Measurements from ENCODE around the gene HACD3. TPM values are rescaled to one million over a fixed set of nuclear protein-coding genes. Genes with fewer than 3 reads are reported as not detected.

Gene HACD3, protein sequence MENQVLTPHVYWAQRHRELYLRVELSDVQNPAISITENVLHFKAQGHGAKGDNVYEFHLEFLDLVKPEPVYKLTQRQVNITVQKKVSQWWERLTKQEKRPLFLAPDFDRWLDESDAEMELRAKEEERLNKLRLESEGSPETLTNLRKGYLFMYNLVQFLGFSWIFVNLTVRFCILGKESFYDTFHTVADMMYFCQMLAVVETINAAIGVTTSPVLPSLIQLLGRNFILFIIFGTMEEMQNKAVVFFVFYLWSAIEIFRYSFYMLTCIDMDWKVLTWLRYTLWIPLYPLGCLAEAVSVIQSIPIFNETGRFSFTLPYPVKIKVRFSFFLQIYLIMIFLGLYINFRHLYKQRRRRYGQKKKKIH
- total RNA-seq, result 45.8 and 46.0 TPM in 2 replicates

DNA sequence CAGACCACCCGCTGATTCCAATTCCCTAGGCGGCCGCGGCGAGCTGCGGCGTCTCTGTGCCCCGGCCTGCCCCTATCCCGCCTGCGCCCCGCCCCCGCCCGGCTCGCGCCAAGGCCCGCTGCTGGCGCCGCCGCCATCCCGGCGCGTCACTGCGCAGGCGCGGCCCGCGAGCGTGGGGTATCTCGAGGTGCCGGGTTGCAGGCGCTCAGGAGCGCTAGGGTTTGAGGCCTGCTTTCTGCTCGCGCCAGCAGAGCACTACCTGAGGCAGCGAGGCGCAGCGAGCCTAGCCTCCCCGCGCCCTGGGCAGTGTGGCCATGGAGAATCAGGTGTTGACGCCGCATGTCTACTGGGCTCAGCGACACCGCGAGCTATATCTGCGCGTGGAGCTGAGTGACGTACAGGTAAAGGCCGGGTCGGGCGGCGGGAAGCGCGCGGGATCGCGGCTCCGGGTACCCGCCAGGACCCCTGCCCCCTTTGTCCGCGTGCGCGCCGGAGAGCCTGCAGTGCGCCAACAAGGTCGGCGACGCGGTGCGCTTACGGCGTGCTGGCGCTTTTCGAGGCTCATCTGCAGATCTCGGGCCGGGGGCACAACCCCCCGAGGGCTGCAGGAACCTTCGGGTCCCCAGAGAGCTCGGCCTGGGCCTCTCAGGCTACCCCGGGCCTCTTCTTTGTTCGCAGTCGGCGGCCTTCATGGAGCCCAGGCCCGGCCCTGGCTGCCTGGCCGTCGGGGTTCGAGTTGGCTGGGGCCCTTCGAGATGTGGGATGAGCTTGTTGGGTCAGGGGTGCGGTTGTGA lies at the start of gene HACD3:
Gene HACD3 (plus strand): TSS at position 146 of the 794 bp plus-strand sequence. CDS start 169 bp downstream, at position 315.
- no peaks in the 10 kb centered on the region for H3K9me3 Mint-ChIP-seq
- peaks cover 39% of the 10 kb centered on the region for H3K4me1 Mint-ChIP-seq (ENCODE audit: low read depth)
- peaks cover 8% of the 10 kb centered on the region for H3K36me3 Mint-ChIP-seq (ENCODE audit: low read depth)
- peaks cover 2% of the 10 kb centered on the region for H3K27me3 Mint-ChIP-seq (ENCODE audit: insufficient read depth)
- intact Hi-C loops (cut with micrococcal nuclease), result loop anchor here (1.0 to 5.0 kb wide), 5 partner anchors 13 to 352 kb away; partner anchors contain the start of genes CLPX, DPP8 and INTS14
- peak within 1 kb of the TSS; percentile 83 for H3K27ac Mint-ChIP-seq
- DNase-seq (ENCODE audit: low spot score), result peak; percentile 86
- H3K4me3 Mint-ChIP-seq, result peak within 1 kb of the TSS; percentile 89

DNA sequence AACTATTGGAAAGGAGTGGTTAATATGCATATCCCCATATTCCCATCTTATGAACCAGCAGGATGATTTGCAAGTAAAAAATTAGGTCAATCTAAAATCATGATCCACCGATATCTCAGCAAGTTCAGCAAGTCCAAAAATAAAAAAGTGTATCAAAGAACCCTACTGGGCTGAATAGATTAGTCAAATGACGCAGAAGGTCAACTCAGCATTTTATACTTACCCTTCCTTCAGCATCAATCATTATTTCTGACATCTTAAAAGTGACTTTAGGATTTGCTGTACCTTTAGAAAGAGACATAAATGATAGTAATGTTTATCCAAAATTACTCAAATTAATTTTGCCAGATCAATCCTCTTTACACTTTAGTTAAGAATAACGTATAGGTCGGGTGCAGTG lies 45.4 kb upstream of the HACD3 start:
- H3K4me3 Mint-ChIP-seq, result no peak overlapping the region
- no peak overlapping the region for H3K27ac Mint-ChIP-seq
- DNase-seq (ENCODE audit: low spot score), result no peak
- intact Hi-C loops (cut with micrococcal nuclease), result no loop called here
- H3K36me3 Mint-ChIP-seq (ENCODE audit: low read depth), result peaks cover 31% of the 10 kb centered on the region
- no peaks in the 10 kb centered on the region for H3K9me3 Mint-ChIP-seq
- no peaks in the 10 kb centered on the region for H3K27me3 Mint-ChIP-seq (ENCODE audit: insufficient read depth)
- no peaks in the 10 kb centered on the region for H3K4me1 Mint-ChIP-seq (ENCODE audit: low read depth)

DNA sequence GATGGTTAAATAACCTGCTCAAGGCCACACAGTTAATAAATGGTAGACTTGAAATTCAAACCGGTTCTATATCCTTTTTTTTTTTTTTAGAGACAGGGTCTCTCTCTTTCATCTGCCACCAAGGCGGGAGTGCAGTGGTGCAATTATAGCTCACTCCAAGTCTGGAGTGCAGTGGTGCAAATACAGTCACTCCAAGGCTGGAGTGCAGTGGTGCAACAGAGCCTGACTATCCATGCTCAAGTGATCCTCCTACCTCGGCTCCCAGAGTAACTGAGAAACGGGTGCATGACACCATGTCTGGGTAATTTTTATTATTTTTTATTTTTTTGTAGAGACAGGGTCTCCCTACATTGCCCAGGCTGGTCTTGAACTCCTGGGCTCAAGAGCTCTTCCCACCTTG lies 36.2 kb upstream of the HACD3 start:
- Mint-ChIP-seq H3K9me3 (no peaks in the 10 kb centered on the region), H3K4me3 (no peak overlapping the region), H3K4me1 (ENCODE audit: low read depth) (no peaks in the 10 kb centered on the region), H3K36me3 (ENCODE audit: low read depth) (peaks cover 26% of the 10 kb centered on the region), H3K27ac (no peak overlapping the region), H3K27me3 (ENCODE audit: insufficient read depth) (no peaks in the 10 kb centered on the region)
- intact Hi-C loops (cut with micrococcal nuclease), result no loop called here
- DNase-seq (ENCODE audit: low spot score), result no peak

DNA sequence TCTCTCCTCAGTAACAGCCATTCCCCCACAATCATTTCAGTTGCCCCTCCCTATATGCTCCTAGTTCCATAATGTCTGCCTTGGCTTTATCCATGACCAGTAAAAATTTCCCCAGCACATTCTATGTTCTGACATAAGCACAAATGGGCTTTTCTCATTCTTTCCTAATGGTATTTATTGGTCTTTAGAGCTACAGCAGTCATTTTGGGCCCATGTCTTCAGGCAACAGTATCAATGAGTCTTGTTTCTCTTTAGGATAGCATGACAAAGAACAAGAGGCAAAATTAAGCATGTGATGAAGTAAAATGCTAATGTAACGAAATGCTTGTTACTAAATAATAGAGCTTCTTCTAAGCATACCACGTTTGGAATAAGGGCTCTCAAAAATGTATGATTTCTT lies 20.9 kb upstream of the HACD3 start:
- Mint-ChIP-seq H3K4me1 (ENCODE audit: low read depth) (peaks cover 22% of the 10 kb centered on the region), H3K27ac (peak overlapping the region; percentile 4), H3K27me3 (ENCODE audit: insufficient read depth) (no peaks in the 10 kb centered on the region), H3K9me3 (no peaks in the 10 kb centered on the region), H3K36me3 (ENCODE audit: low read depth) (peaks cover 26% of the 10 kb centered on the region), H3K4me3 (no peak overlapping the region)
- no peak for DNase-seq (ENCODE audit: low spot score)
- intact Hi-C loops (cut with micrococcal nuclease), result no loop called here

DNA sequence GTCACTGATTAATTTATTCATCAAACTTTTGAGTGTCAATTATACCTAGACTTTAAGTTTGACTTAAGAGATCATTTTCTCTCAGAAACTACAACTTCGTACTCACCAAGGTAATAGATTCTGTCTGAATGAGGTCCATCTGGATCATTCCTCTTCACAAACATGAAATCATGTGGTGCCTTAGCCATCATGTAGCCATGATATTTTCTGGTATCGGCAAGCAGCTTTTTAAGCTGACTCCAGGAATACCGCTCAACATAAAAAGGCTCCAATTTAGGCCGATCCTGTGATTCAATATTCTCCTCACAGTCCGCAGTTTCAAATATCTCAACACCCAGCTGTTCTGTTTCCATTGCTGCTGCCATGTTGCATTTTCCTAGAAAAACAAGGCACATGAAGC lies 18.1 kb upstream of the HACD3 start:
- no peak for DNase-seq (ENCODE audit: low spot score)
- H3K4me1 Mint-ChIP-seq (ENCODE audit: low read depth), result peaks cover 40% of the 10 kb centered on the region
- intact Hi-C loops (cut with micrococcal nuclease), result no loop called here

DNA sequence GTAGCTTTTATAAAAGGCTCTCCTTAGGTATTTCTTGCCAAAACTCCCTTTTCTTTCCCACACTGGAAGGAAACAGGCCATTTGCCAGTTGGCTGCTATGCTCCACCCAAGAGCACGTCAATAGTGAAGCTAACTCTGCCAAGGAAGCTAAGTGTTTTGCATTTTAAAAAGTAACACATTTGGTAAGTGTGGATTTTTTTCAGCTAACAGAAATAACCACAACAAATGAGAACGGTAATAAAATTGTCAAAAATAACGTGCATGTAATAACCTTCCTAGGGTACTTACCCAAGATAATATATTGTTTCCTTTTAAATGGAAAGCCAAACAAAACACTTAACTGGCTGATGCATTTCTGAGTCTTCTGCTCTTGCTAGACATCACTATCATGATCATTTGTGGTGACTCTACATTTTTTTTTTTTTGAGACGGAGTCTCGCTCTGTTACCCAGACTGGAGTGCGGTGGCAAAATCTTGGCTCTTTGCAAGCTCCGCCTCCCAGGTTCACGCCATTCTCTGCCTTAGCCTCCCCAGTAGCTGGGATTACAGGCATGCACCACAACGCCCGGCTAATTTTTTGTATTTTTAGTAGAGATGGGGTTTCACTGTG lies 17.4 kb upstream of the HACD3 start:
- Mint-ChIP-seq H3K9me3 (no peaks in the 10 kb centered on the region), H3K27ac (no peak overlapping the region), H3K36me3 (ENCODE audit: low read depth) (peaks cover 22% of the 10 kb centered on the region), H3K4me3 (no peak overlapping the region), H3K27me3 (ENCODE audit: insufficient read depth) (no peaks in the 10 kb centered on the region), H3K4me1 (ENCODE audit: low read depth) (peaks cover 40% of the 10 kb centered on the region)
- DNase-seq (ENCODE audit: low spot score), result no peak
- intact Hi-C loops (cut with micrococcal nuclease), result no loop called here

More for the DNA sequence above, 18.1 kb upstream of the HACD3 start:
- no peaks in the 10 kb centered on the region for H3K27me3 Mint-ChIP-seq (ENCODE audit: insufficient read depth)
- H3K27ac Mint-ChIP-seq, result no peak overlapping the region
- H3K36me3 Mint-ChIP-seq (ENCODE audit: low read depth), result peaks cover 23% of the 10 kb centered on the region
- H3K4me3 Mint-ChIP-seq, result no peak overlapping the region
- H3K9me3 Mint-ChIP-seq, result no peaks in the 10 kb centered on the region

DNA sequence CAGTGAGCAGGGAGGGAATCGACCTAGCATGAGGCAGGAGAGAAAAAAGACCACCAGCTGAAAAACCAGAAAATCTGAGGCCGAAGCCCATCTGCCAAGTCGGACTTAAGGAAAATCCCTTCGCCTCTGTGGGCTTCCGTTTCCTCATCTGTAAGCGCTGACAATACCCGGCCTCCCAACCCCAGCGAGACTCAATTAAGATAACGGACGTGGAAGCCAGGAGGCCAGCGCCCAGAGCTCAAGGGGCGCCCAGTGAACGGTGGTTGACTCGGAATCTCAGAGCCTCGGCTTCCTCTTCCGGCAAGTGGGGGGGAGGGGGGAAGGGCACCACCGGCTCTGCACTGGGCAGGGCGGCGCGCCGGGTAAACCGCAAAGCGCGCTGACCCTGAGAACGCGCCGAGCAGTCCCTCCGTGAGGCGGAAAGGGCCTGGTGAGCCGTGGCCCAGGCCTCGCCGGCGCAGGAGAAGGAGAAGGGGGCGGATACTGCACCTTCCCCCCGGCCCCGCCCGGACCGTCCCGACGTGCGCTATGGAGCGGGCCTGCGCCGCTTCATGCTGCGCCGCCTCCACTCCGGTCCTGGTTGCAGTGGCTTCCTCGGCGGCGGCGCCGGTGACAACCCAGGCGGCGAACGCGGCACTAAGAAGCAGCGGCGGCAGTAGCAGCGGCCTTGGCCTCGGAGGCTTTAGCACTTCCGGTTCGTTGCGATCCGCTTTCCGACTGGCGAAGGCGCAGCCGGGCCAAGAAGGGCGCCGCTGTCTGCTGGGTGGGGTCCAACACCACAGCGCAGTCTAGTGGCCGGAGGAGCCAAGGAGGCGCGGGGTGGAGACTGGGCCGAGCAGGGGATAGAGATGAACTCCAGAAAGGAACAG lies 13.0 kb upstream of the HACD3 start, which contains the start of gene DPP8:
Gene DPP8 (minus strand): TSS at position 693 of the 869 bp plus-strand sequence. CDS start 5,136 bp downstream, outside the sequence.
- intact Hi-C loops (cut with micrococcal nuclease), result loop anchor here (1.0 to 2.0 kb wide), 5 partner anchors 13 to 840 kb away; partner anchors contain the start of genes CLPX, HACD3, INTS14 and RAB11A
- peak within 1 kb of the TSS; percentile 90 for H3K27ac Mint-ChIP-seq
- H3K27me3 Mint-ChIP-seq (ENCODE audit: insufficient read depth), result no peaks in the 10 kb centered on the region
- H3K36me3 Mint-ChIP-seq (ENCODE audit: low read depth), result peaks cover 9% of the 10 kb centered on the region
- H3K9me3 Mint-ChIP-seq, result no peaks in the 10 kb centered on the region
- H3K4me1 Mint-ChIP-seq (ENCODE audit: low read depth), result peaks cover 32% of the 10 kb centered on the region
- peak within 1 kb of the TSS; percentile 90 for H3K4me3 Mint-ChIP-seq
- DNase-seq (ENCODE audit: low spot score), result peak; percentile 92

DNA sequence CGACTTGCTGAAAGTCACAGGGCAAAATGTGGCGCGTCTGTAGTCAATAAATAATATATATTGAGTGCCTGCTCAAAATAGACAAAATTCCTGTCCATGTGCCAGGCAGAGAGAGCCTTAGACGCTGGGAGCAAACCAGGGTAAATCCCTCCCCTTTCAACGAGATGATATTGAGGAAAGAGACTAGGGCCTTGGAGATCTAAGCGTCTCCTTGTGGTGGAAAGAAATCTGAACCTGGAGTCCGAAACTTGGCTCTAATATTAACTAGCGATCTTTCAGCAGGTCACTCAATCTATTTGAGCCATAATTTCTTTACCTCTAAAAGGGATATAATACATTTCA lies 12.4 kb upstream of the HACD3 start:
- H3K4me3 Mint-ChIP-seq, result peak overlapping the region; percentile 90
- no peaks in the 10 kb centered on the region for H3K27me3 Mint-ChIP-seq (ENCODE audit: insufficient read depth)
- H3K4me1 Mint-ChIP-seq (ENCODE audit: low read depth), result peaks cover 26% of the 10 kb centered on the region
- H3K36me3 Mint-ChIP-seq (ENCODE audit: low read depth), result peaks cover 7% of the 10 kb centered on the region
- no peak for DNase-seq (ENCODE audit: low spot score)
- H3K9me3 Mint-ChIP-seq, result no peaks in the 10 kb centered on the region
- intact Hi-C loops (cut with micrococcal nuclease), result loop anchor here (1.0 to 2.0 kb wide), 5 partner anchors 12 to 839 kb away; partner anchors contain the start of genes CLPX, HACD3, INTS14 and RAB11A
- H3K27ac Mint-ChIP-seq, result peak overlapping the region; percentile 90

DNA sequence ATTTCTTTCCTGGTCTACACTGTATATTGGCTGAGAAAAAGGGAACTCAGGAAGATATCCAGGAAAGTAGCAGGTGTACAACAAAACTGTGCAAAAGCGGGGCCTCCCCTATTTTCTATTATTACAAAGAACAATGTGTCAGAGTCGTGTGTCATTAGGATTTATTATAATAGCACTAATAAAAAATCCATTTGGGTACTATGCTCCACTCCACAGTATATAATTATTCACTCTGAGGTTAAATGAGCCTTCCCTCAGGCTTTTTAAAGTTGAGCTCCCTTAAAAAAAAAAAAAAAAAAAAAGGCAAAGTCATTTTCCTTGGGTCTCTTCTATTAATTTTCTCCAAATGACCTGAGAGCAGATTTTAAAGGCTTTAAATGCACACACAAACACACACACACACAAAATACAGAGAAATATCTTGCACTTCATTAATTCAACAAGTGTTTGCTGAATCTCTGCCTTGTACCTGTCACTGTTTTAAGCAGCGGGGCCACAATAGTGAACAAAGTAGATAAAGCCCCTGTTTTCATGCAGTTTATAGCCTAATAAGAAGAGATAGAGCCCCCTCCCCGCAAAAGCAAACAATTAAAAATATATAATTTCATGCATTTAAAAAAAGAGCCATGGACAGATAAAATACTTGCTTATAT lies 11.5 kb upstream of the HACD3 start:
- no peak for DNase-seq (ENCODE audit: low spot score)
- Mint-ChIP-seq H3K27ac (no peak overlapping the region), H3K4me3 (peak overlapping the region; percentile 34), H3K9me3 (no peaks in the 10 kb centered on the region), H3K36me3 (ENCODE audit: low read depth) (peaks cover 4% of the 10 kb centered on the region), H3K27me3 (ENCODE audit: insufficient read depth) (no peaks in the 10 kb centered on the region), H3K4me1 (ENCODE audit: low read depth) (peaks cover 19% of the 10 kb centered on the region)
- intact Hi-C loops (cut with micrococcal nuclease), result no loop called here

DNA sequence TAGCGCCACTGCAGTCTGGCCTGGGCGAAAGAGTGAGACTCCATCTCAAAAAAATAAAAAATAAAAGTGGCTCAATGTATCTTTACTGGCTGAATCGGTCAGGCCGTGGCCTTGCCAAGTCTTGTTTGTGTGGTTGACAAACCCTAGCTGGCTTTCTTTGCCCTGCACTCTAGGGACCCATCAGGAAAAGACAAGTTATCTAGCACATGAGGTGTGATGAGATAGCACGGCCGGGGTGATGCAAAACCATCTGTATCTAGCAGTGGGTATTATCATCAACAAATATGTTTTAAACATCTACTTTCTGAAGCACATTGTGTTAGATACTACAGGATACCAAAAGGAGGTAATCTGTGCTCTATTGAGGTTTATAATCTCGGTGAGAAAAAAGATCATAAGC lies 8.9 kb upstream of the HACD3 start:
- no peak for DNase-seq (ENCODE audit: low spot score)
- Mint-ChIP-seq H3K9me3 (no peaks in the 10 kb centered on the region), H3K4me1 (ENCODE audit: low read depth) (peaks cover 4% of the 10 kb centered on the region), H3K36me3 (ENCODE audit: low read depth) (peaks cover 2% of the 10 kb centered on the region), H3K27me3 (ENCODE audit: insufficient read depth) (no peaks in the 10 kb centered on the region), H3K4me3 (no peak overlapping the region), H3K27ac (no peak overlapping the region)
- intact Hi-C loops (cut with micrococcal nuclease), result no loop called here

DNA sequence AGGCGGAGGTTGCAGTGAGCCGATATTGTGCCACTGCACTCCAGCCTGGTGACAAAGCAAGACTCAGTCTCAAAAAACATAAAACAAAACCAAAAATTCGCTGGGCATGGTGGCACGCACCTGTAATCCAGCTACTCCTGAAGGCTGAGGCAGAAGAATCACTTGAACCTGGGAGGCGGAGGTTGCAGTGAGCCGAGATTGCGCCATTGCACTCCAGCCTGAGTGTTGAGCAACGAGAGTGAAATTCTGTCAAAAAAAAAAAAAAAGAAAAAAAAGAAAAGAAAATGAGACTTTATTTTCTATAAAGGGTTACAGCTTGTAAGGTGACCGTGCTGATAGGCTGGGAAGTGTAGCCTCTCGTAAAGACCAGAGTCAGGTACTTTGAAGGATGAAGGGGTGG lies 6.0 kb upstream of the HACD3 start:
- Mint-ChIP-seq H3K27me3 (ENCODE audit: insufficient read depth) (peaks cover 2% of the 10 kb centered on the region), H3K4me1 (ENCODE audit: low read depth) (no peaks in the 10 kb centered on the region), H3K9me3 (no peaks in the 10 kb centered on the region), H3K27ac (no peak overlapping the region), H3K4me3 (no peak overlapping the region), H3K36me3 (ENCODE audit: low read depth) (no peaks in the 10 kb centered on the region)
- intact Hi-C loops (cut with micrococcal nuclease), result no loop called here
- no peak for DNase-seq (ENCODE audit: low spot score)

DNA sequence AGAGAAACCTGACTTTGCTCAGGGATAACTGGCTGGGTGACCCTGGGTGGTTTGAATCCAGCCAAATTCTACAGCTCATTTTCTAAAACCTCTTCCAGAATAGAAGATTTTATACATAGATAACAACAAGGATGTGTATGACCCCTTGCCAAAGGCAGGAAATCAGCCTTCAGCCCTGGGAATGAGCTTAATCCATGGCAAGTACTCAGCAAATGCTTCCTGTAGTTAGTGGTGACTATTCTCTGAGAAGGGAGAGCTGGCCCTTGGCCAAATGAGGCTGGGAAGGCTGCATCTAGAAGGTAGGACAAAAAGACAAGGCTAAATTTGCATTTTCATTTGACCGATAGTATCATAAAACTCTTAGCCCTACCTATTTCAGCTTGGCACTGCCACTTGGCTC lies 4.6 kb upstream of the HACD3 start:
- H3K4me1 Mint-ChIP-seq (ENCODE audit: low read depth), result peaks cover 5% of the 10 kb centered on the region
- no peak overlapping the region for H3K27ac Mint-ChIP-seq
- H3K9me3 Mint-ChIP-seq, result no peaks in the 10 kb centered on the region
- no peaks in the 10 kb centered on the region for H3K36me3 Mint-ChIP-seq (ENCODE audit: low read depth)
- H3K4me3 Mint-ChIP-seq, result no peak overlapping the region
- H3K27me3 Mint-ChIP-seq (ENCODE audit: insufficient read depth), result peaks cover 2% of the 10 kb centered on the region
- no peak for DNase-seq (ENCODE audit: low spot score)
- intact Hi-C loops (cut with micrococcal nuclease), result no loop called here

All from activated T-helper 1 cell treated with anti-CD3 and anti-CD28 coated beads, Interleukin-12 subunit alpha, Interleukin-12 subunit beta, Interleukin-2, Interleukin-4 antibody, amounts not matched to agents 30 ng/mL and 10 ng/mL and 1 ng/mL, durations not matched to agents 14 hours and 24 hours and 36 hours (primary cell).